K562 (cell line): ENCODE measurements around the gene ARRB2. TPM values are rescaled to one million over a fixed set of nuclear protein-coding genes. Genes with fewer than 3 reads are reported as not detected.
"Not testable (repeated sequence)": the region's sequence is repeated elsewhere in the genome, so short reads cannot be mapped to it uniquely, and the experiment has no call there.

ENCODE experiments used
- ATAC-seq: fragments of 200-7000 bp; cut with Tn5 transposase; 3 replicates; pipeline ENCODE4 v1.9.1; 2020; ENCODE audit warnings: moderate library complexity
- BruUV-seq: library from RNA; stranded (reverse); fragments of 400-500 nt; replicated peaks from 2 replicates; lab custom pipeline; 2021; lab: Mats Ljungman, UMichigan
- CTCF ChIA-PET: fragments of 300-600 bp; formaldehyde crosslinking; extraction: SDS; loops from one replicate; lab custom pipeline; 2021; ENCODE audit warnings: low intra/inter-chr PET ratio; lab: Yijun Ruan, JAX
- POLR2A ChIA-PET: fragments of 300-600, 350-650 bp; sonication (Branson Sonifier 250); formaldehyde crosslinking; extraction: SDS; loops from one replicate; lab custom pipeline; 2021; ENCODE audit warnings: antibody characterized with exemption, inconsistent platforms; lab: Yijun Ruan, JAX
- DNase-seq, 4 experiments: peaks; one replicate each; pipeline versions ENCODE4 v3.0.0 to v3.0.0-alpha.2; 2011 to 2018; ENCODE audit warnings: low spot score in 3 of 4, mixed read lengths in 3 of 4; ENCODE audit errors: extremely low read depth in 1 of 4
- FAIRE-seq: peaks from 2 replicates; lab custom pipeline; 2011; peaks lifted over from hg19 to GRCh38; lab: Jason Lieb, UNC
- H2AFZ ChIP-seq: 2 replicates; pipeline ENCODE4 v1.6.0; 2011; ENCODE audit warnings: low read depth, low read length, control low read depth, inconsistent platforms
- H3K27ac ChIP-seq: fragments of 200-600 bp; 3 replicates; pipeline ENCODE4 v1.8.0; 2011; ENCODE audit warnings: low read depth, mild to moderate bottlenecking, control low read depth, inconsistent platforms, low read length, moderate library complexity, mixed read lengths; ENCODE audit errors: extremely low read depth
- H3K27me3 ChIP-seq, 2 experiments: fragments of 300-600 bp in 1 of 2; 2 replicates in 1 of 2; 3 replicates in 1 of 2; pipeline versions ENCODE4 v1.6.0 to v1.8.0; 2011; ENCODE audit warnings: inconsistent platforms in 2 of 2, low read length in 2 of 2, mild to moderate bottlenecking in 1 of 2, mixed read lengths in 1 of 2, moderate library complexity in 1 of 2; ENCODE audit not compliant: control insufficient read depth in 2 of 2, insufficient read depth in 2 of 2
- H3K36me3 ChIP-seq: fragments of 300-600 bp; 3 replicates; pipeline ENCODE4 v1.8.0; 2011; ENCODE audit warnings: mild to moderate bottlenecking, low read length, inconsistent platforms; ENCODE audit not compliant: control insufficient read depth, insufficient read depth
- H3K4me1 ChIP-seq, 2 experiments: fragments of 200-600 bp in 1 of 2; replicated peaks in 1 of 2; 2 replicates in 1 of 2; 3 replicates in 1 of 2; pipeline versions ENCODE4 v1.5.1 to v1.8.0; 2011; ENCODE audit warnings: inconsistent platforms in 2 of 2, low read length in 2 of 2, mild to moderate bottlenecking in 1 of 2, mixed read lengths in 1 of 2, moderate library complexity in 1 of 2; ENCODE audit not compliant: control insufficient read depth in 2 of 2, insufficient read depth in 2 of 2
- H3K4me2 ChIP-seq: 2 replicates; pipeline ENCODE4 v1.6.1; 2011; ENCODE audit warnings: low read length, control low read depth, inconsistent platforms, mixed read lengths; ENCODE audit not compliant: insufficient read depth
- H3K4me3 ChIP-seq: fragments of 200-600 bp; sonication (generic), shearing (Covaris generic); 2 replicates; pipeline ENCODE4 v1.5.1; 2016; ENCODE audit warnings: control low read depth, inconsistent platforms
- H3K79me2 ChIP-seq: fragments of 200-600 bp; 3 replicates; pipeline ENCODE4 v1.8.0; 2011; ENCODE audit warnings: low read length, inconsistent platforms; ENCODE audit not compliant: control insufficient read depth, insufficient read depth
- H3K9ac ChIP-seq, 2 experiments: 2 replicates each; pipeline versions ENCODE4 v1.6.0 to v1.6.1; 2011; ENCODE audit warnings: low read depth in 2 of 2, low read length in 2 of 2, control low read depth in 1 of 2, inconsistent platforms in 1 of 2, mild to moderate bottlenecking in 1 of 2, mixed read lengths in 1 of 2; ENCODE audit not compliant: insufficient read depth in 1 of 2
- H3K9me1 ChIP-seq: one replicate; pipeline ENCODE4 v1.6.0; 2011; ENCODE audit warnings: inconsistent platforms, mild to moderate bottlenecking, low read length, moderate library complexity; ENCODE audit not compliant: control insufficient read depth, insufficient read depth
- H3K9me3 ChIP-seq: replicated peaks from 2 replicates; pipeline ENCODE4 v1.5.1; 2011; ENCODE audit warnings: low read depth, low read length, inconsistent platforms; ENCODE audit not compliant: control insufficient read depth, insufficient read depth
- H4K20me1 ChIP-seq: replicated peaks from 2 replicates; pipeline ENCODE4 v1.6.1; 2011; ENCODE audit warnings: low read length, inconsistent platforms, mixed read lengths; ENCODE audit not compliant: control insufficient read depth, insufficient read depth
- RAD21 ChIP-seq, 2 experiments: fragments of 250-450 bp in 1 of 2; fragments of 450-650 bp in 1 of 2; sonication (Bioruptor Pico) in 1 of 2; formaldehyde crosslinking in 1 of 2; IDR thresholded peaks in 1 of 2; conservative IDR thresholded peaks in 1 of 2; 2 replicates each; pipeline versions ENCODE4 v1.4.0 to v1.8.0; 2020 to 2022; ENCODE audit warnings: mild to moderate bottlenecking in 2 of 2, moderate library complexity in 1 of 2
- SRF ChIP-seq, 2 experiments: fragments of 250-450, 450-650 bp in 1 of 2; sonication (Bioruptor Pico) in 1 of 2; sonication (generic) in 1 of 2; formaldehyde crosslinking; IDR thresholded peaks; 2 replicates each; pipeline versions ENCODE4 v1.5.0 to v1.5.1; 2020 to 2022; ENCODE audit warnings: mild to moderate bottlenecking in 1 of 2, missing genetic modification reagents in 1 of 2
- WGBS: fragments of 100-300 bp; shearing (Covaris generic); methylation state at CpG from one replicate; pipeline ENCODE4 v1.1.6; 2016; ENCODE audit warnings: low coverage, mixed read lengths; ENCODE audit not compliant: insufficient coverage; ENCODE audit errors: missing lambda C conversion rate; 5-methylcytosine and 5-hydroxymethylcytosine counted together
- in situ Hi-C: fragments of 300-500 bp; cut with MboI; formaldehyde crosslinking; loops from 4 replicates; pipeline ENCODE4 v1.15.0; 2018; ENCODE audit warnings: inconsistent platforms, mixed read lengths
- intact Hi-C: fragments of 100-400 bp; cut with micrococcal nuclease; formaldehyde crosslinking; loops from 2 replicates; pipeline ENCODE4 v1.14.2; 2022
- polyA plus RNA-seq, 8 experiments: library from polyadenylated mRNA; depleted of rRNA in 4 of 8; stranded (reverse) in 5 of 8; unstranded in 3 of 8; fragments of >200 nt; fragmentation: Nextera tagmentation in 2 of 8; fragmentation: Illumina TruSeq in 1 of 8; extraction: Ambion mirVana in 2 of 8; extraction: Trizol in 1 of 8; gene quantifications; 2 replicates each; pipeline versions ENCODE4 v1.2.1 to v1.2.3, GENCODE V29; 2011 to 2014; ENCODE audit warnings: inconsistent platforms in 1 of 8, missing spikeins in 1 of 8
- total RNA-seq, 7 experiments: library from RNA; depleted of rRNA in 6 of 7; stranded (reverse); fragments of >200 nt in 6 of 7; fragmentation: Illumina TruSeq in 2 of 7; extraction: Trizol in 2 of 7; gene quantifications; 2 replicates each; pipeline versions ENCODE4 v1.2.1 to v1.2.3, GENCODE V29; 2011 to 2021; ENCODE audit warnings: low replicate concordance in 1 of 7
- TF ChIP-seq, protein P1 (sequence below), 3 experiments: IDR thresholded peaks in 2 of 3; conservative IDR thresholded peaks in 1 of 3; 2 replicates each; pipeline ENCODE4 v1.5.1; 2011 to 2012; ENCODE audit warnings: low read length in 3 of 3, mild to moderate bottlenecking in 3 of 3, control low read depth in 2 of 3, improper control_type of control experiment in 1 of 3, inconsistent platforms in 1 of 3, low read depth in 1 of 3, mixed read lengths in 1 of 3, moderate library complexity in 1 of 3; ENCODE audit not compliant: insufficient read depth in 2 of 3

Gene ARRB2
- total and polyA plus RNA-seq, 9 of the 15 experiments (the other 6 are each of a cell fraction or from before 2014, with no cell fraction given): 0.79 to 15.3 (median 8.8) TPM

DNA sequence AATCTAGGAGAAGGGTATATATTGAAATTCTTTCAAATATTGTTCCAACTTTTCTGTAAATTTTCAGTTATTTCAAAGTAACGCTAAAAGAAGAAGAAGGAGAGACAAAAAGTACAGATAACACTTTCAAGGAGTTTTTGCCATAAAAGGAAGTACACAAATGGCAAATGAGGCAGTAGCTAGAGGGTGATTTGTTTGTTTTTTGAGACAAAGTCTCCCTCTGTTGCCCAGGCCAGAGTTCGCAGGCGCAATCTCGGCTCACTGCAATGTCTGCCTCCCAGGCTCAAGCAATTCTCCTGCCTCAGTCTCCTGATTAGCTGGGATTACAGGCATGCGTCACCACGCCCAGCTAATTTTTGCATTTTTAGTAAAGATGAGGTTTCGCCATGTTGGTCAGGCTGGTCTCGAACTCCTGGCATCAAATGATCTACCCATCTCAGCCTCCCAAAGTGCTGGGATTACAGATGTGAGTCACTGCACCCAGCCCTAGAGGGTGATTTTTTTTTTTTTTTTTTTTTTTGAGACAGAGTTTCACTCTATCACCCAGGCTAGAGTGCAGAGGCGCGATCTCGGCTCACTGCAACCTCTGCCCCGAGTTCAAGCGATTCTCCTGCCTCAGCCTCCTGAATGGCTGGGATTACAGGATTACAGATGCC, 10.9 kb upstream of the ARRB2 start:
- H3K9me3 ChIP-seq, ATAC-seq, H3K4me2 ChIP-seq, H2AFZ ChIP-seq, FAIRE-seq, H3K9me1 ChIP-seq, H3K27ac ChIP-seq, H3K4me3 ChIP-seq, DNase-seq, H3K4me1 ChIP-seq, BruUV-seq, H3K27me3 ChIP-seq, in situ Hi-C loops, H3K9ac ChIP-seq, H4K20me1 ChIP-seq: not testable (repeated sequence)
- intact Hi-C loops: loop anchor here (10.0 kb wide), 2 partner anchors 75 to 135 kb away; partner anchors contain the start of gene GGT6
- TF ChIP-seq, protein P1, sequence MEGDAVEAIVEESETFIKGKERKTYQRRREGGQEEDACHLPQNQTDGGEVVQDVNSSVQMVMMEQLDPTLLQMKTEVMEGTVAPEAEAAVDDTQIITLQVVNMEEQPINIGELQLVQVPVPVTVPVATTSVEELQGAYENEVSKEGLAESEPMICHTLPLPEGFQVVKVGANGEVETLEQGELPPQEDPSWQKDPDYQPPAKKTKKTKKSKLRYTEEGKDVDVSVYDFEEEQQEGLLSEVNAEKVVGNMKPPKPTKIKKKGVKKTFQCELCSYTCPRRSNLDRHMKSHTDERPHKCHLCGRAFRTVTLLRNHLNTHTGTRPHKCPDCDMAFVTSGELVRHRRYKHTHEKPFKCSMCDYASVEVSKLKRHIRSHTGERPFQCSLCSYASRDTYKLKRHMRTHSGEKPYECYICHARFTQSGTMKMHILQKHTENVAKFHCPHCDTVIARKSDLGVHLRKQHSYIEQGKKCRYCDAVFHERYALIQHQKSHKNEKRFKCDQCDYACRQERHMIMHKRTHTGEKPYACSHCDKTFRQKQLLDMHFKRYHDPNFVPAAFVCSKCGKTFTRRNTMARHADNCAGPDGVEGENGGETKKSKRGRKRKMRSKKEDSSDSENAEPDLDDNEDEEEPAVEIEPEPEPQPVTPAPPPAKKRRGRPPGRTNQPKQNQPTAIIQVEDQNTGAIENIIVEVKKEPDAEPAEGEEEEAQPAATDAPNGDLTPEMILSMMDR (IDR thresholded peaks at IDR 0.05 in 2 of 3, conservative IDR thresholded peaks at IDR 0.05 in 1 of 3; ENCODE audit: insufficient read depth in 2 of 3, low read depth in 1 of 3, low read length in 3 of 3): peak in 1 of 3 experiments; percentile 30; a peak in 1 of 6 replicates
- peak; percentile 16 to 33; a peak in 3 of 4 replicates for TF ChIP-seq RAD21 (CRISPR knock-in tag; conservative IDR thresholded peaks at IDR 0.05 in 1 of 2, IDR thresholded peaks at IDR 0.05 in 1 of 2)
- TF ChIP-seq SRF (CRISPR knock-in tag; IDR thresholded peaks at IDR 0.05): peak in 1 of 2 experiments; percentile 88; a peak in 2 of 4 replicates
- ChIA-PET POLR2A (interaction anchor here (0.6 kb wide), 1 partner anchor 116 kb away, joined by 3 read pairs; no protein-coding TSS in a partner anchor), CTCF (interaction anchor here (0.9 kb wide), 1 partner anchor 500 kb away, joined by 4 read pairs; no protein-coding TSS in a partner anchor)
- Histone ChIP-seq H3K36me3 (peaks cover 41% of the 10 kb centered on the region), H3K79me2 (peaks cover 76% of the 10 kb centered on the region)
- 78% methylated on average over 7 of the region's 13 CpGs for WGBS
